Astrocyte of the hippocampus (primary cell): Measurements from ENCODE around the gene CLCNKB.
"Not testable (repeated sequence)": the region's sequence is repeated elsewhere in the genome, so short reads cannot be mapped to it uniquely, and the experiment has no call there.

Experiments used
- DNase-seq: peaks from one replicate; pipeline ENCODE4 v3.0.0; 2011; ENCODE audit warnings: low read depth, low spot score

The CLCNKB gene

GRCh38 chr1:16058394-16059120 is 15.0 kb downstream of the CLCNKB start:
- not testable (repeated sequence) for DNase-seq

GRCh38 chr1:16061266-16061665 is 17.7 kb downstream of the CLCNKB start:
- DNase-seq: no peak

GRCh38 chr1:16061989-16062686 is 18.6 kb downstream of the CLCNKB start:
- not testable (repeated sequence) for DNase-seq

- DNase-seq: not testable (repeated sequence)
Measured at GRCh38 chr1:16062687-16063075, 19.1 kb downstream of the CLCNKB start.

GRCh38 chr1:16063226-16063829 is 19.7 kb downstream of the CLCNKB start:
- no peak for DNase-seq

GRCh38 chr1:16063921-16064320 is 20.3 kb downstream of the CLCNKB start:
- DNase-seq: no peak

GRCh38 chr1:16064536-16065268 is 21.1 kb downstream of the CLCNKB start:
- DNase-seq: no peak

- DNase-seq: no peak
Measured at GRCh38 chr1:16065269-16065576, 21.6 kb downstream of the CLCNKB start.

- DNase-seq: no peak
Measured at GRCh38 chr1:16066245-16066644, 22.7 kb downstream of the CLCNKB start.

- peak; percentile 52 for DNase-seq
Measured at GRCh38 chr1:16067127-16067768, 23.7 kb downstream of the CLCNKB start.

- no peak for DNase-seq
Measured at GRCh38 chr1:16067933-16068332, 24.4 kb downstream of the CLCNKB start.

GRCh38 chr1:16068356-16069270 is 25.0 kb downstream of the CLCNKB start:
- peak; percentile 72 for DNase-seq

GRCh38 chr1:16070640-16071355 is 27.2 kb downstream of the CLCNKB start:
- no peak for DNase-seq

- no peak for DNase-seq
Measured at GRCh38 chr1:16071614-16072013, 28.0 kb downstream of the CLCNKB start.

GRCh38 chr1:16072095-16072494 is 28.5 kb downstream of the CLCNKB start:
- DNase-seq: no peak

GRCh38 chr1:16072616-16073484 is 29.3 kb downstream of the CLCNKB start:
- DNase-seq: peak; percentile 28

GRCh38 chr1:16073490-16074119 is 30.0 kb downstream of the CLCNKB start, which contains the start of gene FAM131C:
TSS of gene FAM131C (minus strand) at chr1:16073651. CDS start at chr1:16073442, 209 bp downstream.
- DNase-seq: peak; percentile 67

GRCh38 chr1:16074217-16074616 is 30.6 kb downstream of the CLCNKB start:
- DNase-seq: no peak
